Measurements from ENCODE around the gene NEDD1.

The NEDD1 gene

DNA sequence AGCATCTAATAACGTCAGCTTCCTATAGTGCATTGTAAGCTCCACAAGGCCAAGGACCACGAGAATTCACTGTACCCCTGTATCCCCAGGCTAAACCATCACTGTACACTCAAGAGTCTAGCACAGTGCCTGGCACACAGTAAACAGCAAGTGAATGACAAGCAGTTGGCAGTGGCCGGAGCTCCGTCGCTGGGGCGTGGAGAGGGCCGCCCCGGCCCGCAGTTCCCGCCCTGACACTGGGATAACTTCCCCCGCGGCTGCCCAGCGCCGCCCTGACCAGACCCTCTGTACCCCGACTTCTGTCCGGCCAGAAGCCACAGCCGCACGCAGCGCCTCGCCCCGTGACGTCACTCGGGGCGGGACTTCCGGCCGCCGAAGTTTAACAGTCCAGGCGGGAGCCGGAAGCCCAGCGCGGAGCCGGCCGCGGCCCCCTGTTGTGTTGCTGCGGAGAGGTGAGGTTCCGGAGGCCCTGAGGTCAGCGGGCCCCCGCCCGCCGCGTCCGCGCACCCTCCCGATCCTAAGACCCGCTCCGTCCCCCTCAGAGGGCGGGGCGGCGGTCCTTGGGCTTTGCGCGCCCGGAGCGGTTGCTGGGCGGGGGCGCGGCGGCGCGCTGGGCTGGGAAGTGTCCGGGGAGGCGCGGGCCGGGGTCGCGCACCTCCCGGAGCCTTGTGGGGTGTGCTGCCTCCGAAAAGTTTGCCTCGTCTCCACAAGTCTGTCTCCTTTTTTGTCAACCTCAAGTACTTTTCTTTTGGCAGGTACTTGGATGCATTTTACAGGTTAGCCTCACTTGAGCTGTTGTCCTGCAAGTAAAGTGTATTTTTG is at the start of gene NEDD1:
Gene NEDD1, plus strand, starts transcription at position 409 of the 822 bp plus-strand sequence. CDS start 2,503 bp downstream, outside the sequence.
- peak; percentile 87 for DNase-seq

GRCh38 chr12:96858162-96858561 is 48.9 kb upstream of the NEDD1 start:
- DNase-seq, result no peak

DNA sequence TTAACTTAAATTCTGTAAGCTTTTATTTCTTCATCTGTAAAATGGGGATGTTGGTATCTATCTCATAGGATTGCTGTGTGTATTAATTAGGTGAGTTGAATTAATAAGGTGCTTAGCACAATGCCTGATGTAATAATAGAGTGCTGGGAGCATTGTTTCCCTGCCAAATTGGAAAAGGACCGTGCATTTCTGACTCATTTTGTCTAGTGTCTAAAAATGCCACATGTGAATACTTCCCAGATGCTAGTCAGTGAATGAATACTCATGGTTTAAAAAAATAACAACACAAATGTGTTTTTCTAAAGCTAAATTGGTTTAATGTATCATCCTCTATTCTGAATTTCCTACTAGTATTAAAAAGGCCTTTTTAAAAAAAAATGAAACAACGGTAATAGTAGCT is 45.4 kb upstream of the NEDD1 start:
- no peak for DNase-seq

DNA sequence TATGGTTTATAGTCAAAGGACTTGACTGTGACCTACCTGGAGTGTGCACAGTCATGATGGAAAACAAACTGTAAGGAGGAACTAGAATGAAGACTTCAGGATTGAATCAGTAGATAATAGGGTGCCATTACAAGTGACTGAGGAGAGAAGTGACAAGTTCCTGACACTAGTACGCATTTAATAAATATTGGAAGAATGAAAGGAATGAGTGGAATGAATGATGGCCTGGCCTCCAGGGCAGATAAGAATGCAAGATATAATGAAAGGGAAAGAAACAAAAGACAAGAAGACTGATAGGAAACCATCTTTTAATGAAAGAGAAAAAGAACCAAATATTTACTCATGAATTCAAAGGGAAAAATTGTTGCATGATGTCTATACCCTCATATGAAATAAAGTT is 44.7 kb upstream of the NEDD1 start:
- DNase-seq, result no peak

GRCh38 chr12:96864335-96864734 is 42.7 kb upstream of the NEDD1 start:
- no peak for DNase-seq

GRCh38 chr12:96866801-96867590 is 40.1 kb upstream of the NEDD1 start:
- DNase-seq, result no peak

DNA sequence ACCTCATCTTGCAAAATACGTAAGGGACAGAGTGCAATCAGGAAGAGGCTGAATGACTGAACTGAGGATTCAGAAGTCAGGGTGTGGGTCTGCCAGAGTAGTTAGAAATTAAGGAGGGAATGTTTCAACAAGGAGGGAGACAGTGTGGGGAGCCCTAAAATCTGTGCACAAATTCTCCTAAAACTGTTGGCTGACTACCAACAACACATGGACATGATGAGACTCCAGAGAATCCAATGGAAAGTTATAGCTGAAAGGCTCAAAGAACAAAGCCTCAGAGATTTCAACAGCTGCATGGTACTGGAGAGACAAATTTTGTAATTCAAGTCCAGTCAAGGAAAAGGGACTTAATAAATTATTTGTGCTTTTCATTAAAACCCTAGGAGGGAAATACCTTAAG is 36.1 kb upstream of the NEDD1 start:
- DNase-seq, result no peak

GRCh38 chr12:96872961-96873360 is 34.1 kb upstream of the NEDD1 start:
- DNase-seq, result no peak

- no peak for DNase-seq
Observed at GRCh38 chr12:96874211-96874610, 32.8 kb upstream of the NEDD1 start.

- DNase-seq, result no peak
Observed at GRCh38 chr12:96876966-96877365, 30.1 kb upstream of the NEDD1 start.

DNA sequence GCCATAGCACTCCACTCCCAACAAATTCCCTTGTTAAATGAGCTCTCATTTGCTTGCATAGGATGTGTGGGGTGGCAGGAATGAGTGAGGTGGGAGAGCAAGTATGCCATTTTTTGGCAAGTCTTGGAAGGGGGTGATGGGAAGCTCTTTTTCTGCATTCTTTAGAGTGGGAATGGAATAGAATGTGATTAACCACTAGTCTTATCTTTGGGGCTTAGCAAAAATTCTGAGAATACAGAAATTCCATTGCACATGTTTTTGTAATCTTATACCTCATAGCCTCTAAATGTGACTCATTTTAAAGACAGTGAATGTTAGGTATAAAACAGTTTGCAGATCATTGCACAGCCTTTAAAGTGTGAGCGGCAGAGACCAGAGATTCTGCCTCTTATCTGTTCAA is 28.4 kb upstream of the NEDD1 start:
- DNase-seq, result no peak

DNA sequence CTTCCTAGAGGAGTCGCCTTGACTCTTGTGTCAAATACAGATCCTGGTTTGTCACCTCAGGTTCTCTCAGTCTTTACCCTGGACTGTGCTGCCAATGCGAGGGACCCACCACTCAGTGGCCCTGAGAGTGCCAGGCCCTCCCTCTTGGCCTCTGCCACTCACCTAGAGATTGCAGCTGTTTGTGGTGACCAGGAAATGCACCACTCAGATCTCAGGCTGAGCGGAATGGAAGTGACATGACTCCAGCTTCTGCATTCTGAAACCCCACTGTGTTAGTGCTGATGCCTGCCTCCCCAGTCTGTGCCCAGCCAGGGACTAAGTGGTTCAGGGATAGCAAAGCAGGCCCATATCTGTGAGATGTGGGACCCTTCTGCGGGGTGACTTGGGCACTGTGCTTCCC is 27.8 kb upstream of the NEDD1 start:
- no peak for DNase-seq

GRCh38 chr12:96880220-96880619 is 26.8 kb upstream of the NEDD1 start:
- no peak for DNase-seq

DNA sequence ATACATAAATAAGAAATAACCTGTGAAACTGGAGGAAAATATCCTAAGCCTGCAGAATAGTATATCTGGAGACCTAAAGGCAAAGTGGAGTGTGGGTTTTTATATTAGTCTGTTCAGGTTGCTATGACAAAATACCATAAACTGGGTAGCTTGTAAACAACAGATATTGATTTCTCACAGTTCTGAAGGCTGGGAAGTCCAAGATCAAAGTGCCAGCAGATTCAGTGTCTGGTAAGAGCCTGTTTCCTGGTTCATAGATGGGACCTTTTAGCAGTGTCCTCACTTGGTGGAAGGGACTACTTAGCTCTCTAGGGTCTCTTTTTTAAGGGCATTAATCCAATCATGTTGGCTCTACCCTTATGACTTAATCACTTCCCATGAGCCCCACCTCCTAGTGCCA is 25.4 kb upstream of the NEDD1 start:
- DNase-seq, result no peak

DNA sequence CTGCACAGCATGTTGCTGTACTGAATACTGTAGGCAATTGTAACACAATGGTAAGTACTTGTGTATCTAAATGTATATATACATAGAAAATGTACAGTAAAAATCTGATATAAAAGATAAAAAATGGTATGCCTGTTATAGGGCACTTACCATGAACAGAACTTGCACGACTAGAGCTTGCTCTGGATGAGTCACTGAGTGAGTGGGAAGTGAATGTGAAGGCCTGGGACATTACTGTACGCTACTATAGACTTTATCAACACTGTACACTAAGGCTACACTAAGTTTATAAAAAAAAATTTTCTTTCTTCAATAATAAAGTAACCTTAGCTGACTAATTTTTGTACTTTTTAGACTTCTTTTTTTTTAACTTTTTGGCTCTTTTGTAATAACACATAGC is 24.2 kb upstream of the NEDD1 start:
- no peak for DNase-seq

DNA sequence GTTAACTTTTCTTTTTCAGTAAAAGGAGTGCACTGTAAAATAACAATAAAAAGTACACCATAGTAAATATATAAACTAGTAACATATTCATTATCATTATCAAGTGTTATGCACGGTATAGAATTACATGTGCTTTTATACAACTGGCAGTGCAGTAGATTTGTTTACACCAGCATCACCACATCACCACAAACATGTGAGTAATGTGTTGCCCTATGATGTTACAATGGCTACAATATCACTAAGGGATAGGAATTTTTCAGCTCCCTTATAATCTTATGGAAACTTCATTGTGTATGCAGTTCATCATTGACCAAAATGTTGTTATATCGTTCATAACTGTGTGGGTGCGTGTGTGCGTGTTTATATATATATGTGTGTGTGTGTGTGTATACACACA is 23.5 kb upstream of the NEDD1 start:
- no peak for DNase-seq

DNA sequence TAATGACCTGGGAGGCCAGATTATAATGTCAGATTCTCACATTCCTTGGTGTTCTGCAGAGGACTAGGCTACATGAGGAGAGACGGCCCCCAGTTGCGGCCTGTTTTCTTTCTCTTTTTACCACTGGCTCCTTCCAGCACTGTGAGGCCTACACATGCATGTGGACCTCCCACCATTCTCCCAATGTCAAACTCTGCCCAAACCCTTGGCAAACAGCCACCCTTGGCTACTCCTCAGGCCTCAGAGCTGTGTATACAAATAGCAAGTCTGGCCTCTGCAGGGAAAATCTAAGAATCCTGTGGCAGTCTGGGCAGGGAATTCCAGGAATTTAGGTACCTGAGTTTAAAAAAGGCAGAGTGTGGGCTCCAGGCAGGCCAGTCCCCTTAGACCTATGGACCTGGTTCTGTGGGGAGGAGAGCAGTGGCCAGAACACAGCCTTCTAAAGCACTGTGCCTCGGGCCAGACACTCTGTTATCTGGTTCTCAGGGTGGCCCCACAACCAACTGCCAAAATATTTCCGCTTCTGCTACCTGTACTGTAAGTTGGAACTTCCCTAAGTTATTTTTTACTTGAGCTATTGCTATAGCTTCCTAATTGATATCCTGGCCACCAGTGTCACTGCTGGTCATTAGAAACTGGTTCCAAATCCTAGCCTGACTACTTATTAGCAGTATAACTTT is 19.9 kb upstream of the NEDD1 start:
- no peak for DNase-seq

DNA sequence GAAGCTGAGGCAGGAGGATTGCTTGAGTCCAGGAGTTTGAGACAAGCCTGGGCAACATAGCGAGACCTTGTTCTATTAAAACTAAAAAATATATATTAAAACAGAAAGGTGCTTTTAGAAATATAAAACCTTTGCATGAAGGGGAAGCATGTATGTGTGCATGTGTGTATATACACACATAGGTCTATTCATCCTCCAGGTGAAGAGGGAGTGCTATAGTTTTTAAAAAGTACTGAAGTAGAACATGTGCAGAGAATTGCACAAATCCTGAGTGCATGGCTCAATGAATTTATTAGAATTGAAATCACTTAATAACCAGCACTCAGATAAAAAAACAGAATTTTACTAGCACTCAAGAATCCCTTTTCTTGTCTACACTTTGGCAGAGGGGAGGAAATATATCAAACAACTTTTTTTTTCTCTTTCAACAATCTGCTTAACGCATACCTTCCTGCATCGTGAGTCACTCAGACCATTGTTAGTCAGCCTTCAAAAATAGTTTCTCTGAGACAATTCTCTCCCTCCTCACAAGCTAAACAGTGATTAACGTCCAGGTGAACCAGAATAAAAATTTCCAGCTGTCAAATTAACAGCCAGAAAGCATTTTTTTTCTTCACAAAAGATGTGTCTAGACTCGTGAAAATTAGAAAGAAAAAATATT is 17.7 kb upstream of the NEDD1 start:
- no peak for DNase-seq

DNA sequence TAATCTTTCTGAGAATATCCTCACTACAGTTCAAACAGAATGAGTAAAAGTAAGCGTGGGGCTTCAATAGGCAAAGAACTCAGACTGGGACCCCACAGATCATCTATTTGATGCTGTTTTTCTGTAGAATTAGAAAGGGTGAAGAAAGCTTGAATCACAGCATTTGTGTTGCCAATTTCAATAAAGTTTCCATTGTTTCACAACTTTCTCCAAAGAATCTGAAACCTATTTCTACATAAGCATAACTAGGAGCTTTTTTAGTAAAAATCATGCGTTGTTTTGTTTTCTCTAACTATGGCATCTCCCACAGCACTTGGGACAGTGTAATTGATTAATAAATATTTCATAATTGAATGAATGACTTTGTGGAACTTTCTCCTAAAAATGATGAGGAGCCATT is 16.7 kb upstream of the NEDD1 start:
- DNase-seq, result no peak

DNA sequence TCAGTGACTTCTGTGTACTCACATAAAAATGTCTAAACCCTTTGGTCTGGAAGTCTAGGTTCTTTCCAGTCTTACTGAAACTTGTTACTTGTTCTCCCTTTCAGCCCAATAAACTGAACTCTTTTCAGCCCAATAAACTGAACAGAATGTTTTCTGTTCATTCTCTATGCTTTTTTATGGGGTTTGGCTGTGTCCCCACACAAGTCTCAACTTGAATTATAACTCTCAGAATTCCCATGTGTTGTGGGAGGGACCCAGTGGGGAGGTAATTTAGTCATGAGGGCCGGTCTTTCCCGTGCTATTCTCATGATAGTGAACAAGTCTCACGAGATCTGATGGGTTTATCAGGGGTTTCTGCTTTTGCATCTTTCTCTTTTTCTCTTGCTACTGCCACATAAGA is 15.0 kb upstream of the NEDD1 start:
- DNase-seq, result no peak

GRCh38 chr12:96897421-96897820 is 9.6 kb upstream of the NEDD1 start:
- DNase-seq, result no peak

GRCh38 chr12:96901175-96901574 is 5.9 kb upstream of the NEDD1 start:
- no peak for DNase-seq

GRCh38 chr12:96902076-96902475 is 5.0 kb upstream of the NEDD1 start:
- DNase-seq, result no peak
